Prostate gland (tissue), 2 donors: ENCODE measurements around the gene SEZ6L. TPM values are rescaled to one million over a fixed set of nuclear protein-coding genes. Genes with fewer than 3 reads are reported as not detected.
A peak's percentile ranks its signal among the peaks of the same experiment; 100 is the strongest.

Experiments used
- DNase-seq: peaks from one replicate; pipeline ENCODE4 v3.0.0-alpha.2; 2019; ENCODE audit warnings: low spot score
- H3K27ac ChIP-seq, 2 donors: fragments of 200-600 bp; sonication (generic); 2 replicates each; pipeline ENCODE4 v1.5.1; 2017 to 2019
- H3K27me3 ChIP-seq: fragments of 200-600 bp; sonication (generic); replicated peaks from 2 replicates; pipeline ENCODE4 v1.5.1; 2019; ENCODE audit not compliant: insufficient read depth
- H3K36me3 ChIP-seq, 2 donors: fragments of 200-600 bp; sonication (generic); 1 replicate in 1 of 2; 2 replicates in 1 of 2; pipeline versions ENCODE4 v1.5.1 to v1.8.1; 2017 to 2019
- H3K4me1 ChIP-seq: fragments of 200-600 bp; sonication (generic); replicated peaks from 2 replicates; pipeline ENCODE4 v1.5.1; 2019
- H3K4me3 ChIP-seq, 2 donors: fragments of 200-600 bp; sonication (generic); 2 replicates each; pipeline ENCODE4 v1.5.1; 2017 to 2019
- H3K9me3 ChIP-seq: fragments of 200-600 bp; sonication (generic); 2 replicates; pipeline ENCODE4 v1.5.1; 2017
- CTCF ChIP-seq, 4 experiments: fragments of 200-600 bp in 2 of 4; fragments of 450-650 bp in 2 of 4; sonication (generic) in 2 of 4; IDR thresholded peaks; 1 replicate in 3 of 4; 2 replicates in 1 of 4; pipeline ENCODE4 v1.5.1; 2016 to 2019; ENCODE audit warnings: antibody characterized with exemption in 4 of 4, mild to moderate bottlenecking in 2 of 4, moderate library complexity in 2 of 4
- POLR2A ChIP-seq: fragments of 450-650 bp; IDR thresholded peaks from one replicate; pipeline ENCODE4 v1.6.1; 2016; ENCODE audit warnings: antibody characterized with exemption, mild to moderate bottlenecking
- POLR2AphosphoS5 ChIP-seq: sonication (generic); formaldehyde crosslinking; IDR thresholded peaks from one replicate; pipeline ENCODE4 v1.6.1; 2017; ENCODE audit warnings: antibody characterized with exemption
- WGBS: methylation state at CpG from one replicate; pipeline ENCODE4 v1.1.5; 2018; 5-methylcytosine and 5-hydroxymethylcytosine counted together
- intact Hi-C: fragments of 100-400 bp; cut with DNase I; formaldehyde crosslinking; loops from one replicate; pipeline ENCODE4 v1.14.2; 2022
- total RNA-seq, 2 donors: library from RNA; depleted of rRNA; stranded (reverse); fragments of >200 nt; gene quantifications; one replicate each; pipeline ENCODE4 v1.1.0, GENCODE V29; 2016

The SEZ6L gene
- total RNA-seq, result under 1 TPM; 0.45 to 0.64 TPM

GRCh38 chr22:26169315-26170111 is at the start of gene SEZ6L:
Gene SEZ6L (plus strand): TSS chr22:26169462. CDS start chr22:26169670, 208 bp downstream.
- TF ChIP-seq CTCF (IDR thresholded peaks at IDR 0.05), result no peak
- no peak for TF ChIP-seq POLR2AphosphoS5
- TF ChIP-seq POLR2A, result no peak
- Histone ChIP-seq H3K4me1 (no peaks in the 10 kb centered on the region), H3K9me3 (no peaks in the 10 kb centered on the region), H3K27me3 (peaks cover 16% of the 10 kb centered on the region), H3K27ac (no peak within 1 kb of the TSS), H3K36me3 (no peaks in the 10 kb centered on the region), H3K4me3 (peak within 1 kb of the TSS; percentile 30 to 41)
- intact Hi-C loops, result no loop called here
- no peak for DNase-seq
- 1% methylated on average over 70 of the region's 92 CpGs for WGBS

GRCh38 chr22:26122920-26123468 is 46.3 kb upstream of the SEZ6L start:
- no peak overlapping the region for H3K27ac ChIP-seq
- intact Hi-C loops, result no loop called here
- no peaks in the 10 kb centered on the region for H3K27me3 ChIP-seq
- TF ChIP-seq POLR2A (no peak), POLR2AphosphoS5 (no peak), CTCF (IDR thresholded peaks at IDR 0.05) (no peak)
- WGBS, result 78% methylated on average over 4 of the region's 4 CpGs
- no peaks in the 10 kb centered on the region for H3K9me3 ChIP-seq
- H3K4me3 ChIP-seq, result no peak overlapping the region
- H3K36me3 ChIP-seq, result no peaks in the 10 kb centered on the region
- no peak for DNase-seq
- no peaks in the 10 kb centered on the region for H3K4me1 ChIP-seq

- WGBS, result 43% methylated on average over 10 of the region's 10 CpGs
- TF ChIP-seq CTCF (IDR thresholded peaks at IDR 0.05) (no peak), POLR2A (no peak), POLR2AphosphoS5 (no peak)
- Histone ChIP-seq H3K27me3 (no peaks in the 10 kb centered on the region), H3K4me3 (no peak overlapping the region), H3K4me1 (no peaks in the 10 kb centered on the region), H3K36me3 (no peaks in the 10 kb centered on the region), H3K9me3 (no peaks in the 10 kb centered on the region), H3K27ac (no peak overlapping the region)
- intact Hi-C loops, result no loop called here
- no peak for DNase-seq
Measured at GRCh38 chr22:26124991-26125725, 44.1 kb upstream of the SEZ6L start.

GRCh38 chr22:26127126-26127525 is 42.1 kb upstream of the SEZ6L start:
- Histone ChIP-seq H3K9me3 (no peaks in the 10 kb centered on the region), H3K27ac (no peak overlapping the region), H3K27me3 (no peaks in the 10 kb centered on the region), H3K4me3 (no peak overlapping the region), H3K4me1 (no peaks in the 10 kb centered on the region), H3K36me3 (no peaks in the 10 kb centered on the region)
- WGBS, result 69% methylated on average over 5 of the region's 5 CpGs
- no peak for DNase-seq
- TF ChIP-seq CTCF (IDR thresholded peaks at IDR 0.05), result no peak
- intact Hi-C loops, result no loop called here
